HG02642 (cell line): ENCODE results near the gene FBXO48.

Source experiments
- ATAC-seq: cut with Tn5 transposase; IDR thresholded peaks from one replicate; pipeline ENCODE4 v1.9.1; 2021; ENCODE audit warnings: mild to moderate bottlenecking; ENCODE audit not compliant: unreplicated experiment, poor library complexity

Gene FBXO48

GRCh38 chr2:68438455-68439303, 28.4 kb downstream of the FBXO48 start:
- no peak for ATAC-seq

GRCh38 chr2:68436270-68436669, 30.8 kb downstream of the FBXO48 start:
- no peak for ATAC-seq

DNA sequence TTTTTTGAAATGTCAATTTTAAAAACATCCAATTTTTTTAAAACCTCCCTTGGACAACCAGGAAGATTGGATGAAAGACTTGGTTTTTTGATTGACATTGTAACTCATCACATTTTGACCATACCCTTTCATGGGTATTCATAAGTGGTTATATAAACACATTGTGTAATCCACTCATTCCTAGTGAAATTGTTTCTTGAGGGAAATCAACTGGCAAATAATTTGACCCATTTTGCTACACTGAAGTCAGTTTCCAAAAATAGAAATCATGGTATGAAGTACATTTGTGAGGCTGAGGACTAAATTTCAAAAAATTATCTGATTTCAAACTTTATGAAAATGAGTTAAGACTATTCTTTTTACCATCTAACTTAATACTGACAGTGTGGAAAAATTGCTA, 31.5 kb downstream of the FBXO48 start:
- ATAC-seq = no peak

- ATAC-seq = no peak
These were observed 32.1 kb downstream of the FBXO48 start for GRCh38 chr2:68434981-68435380.

- ATAC-seq = no peak
These were observed 34.1 kb downstream of the FBXO48 start for GRCh38 chr2:68432696-68433658.

DNA sequence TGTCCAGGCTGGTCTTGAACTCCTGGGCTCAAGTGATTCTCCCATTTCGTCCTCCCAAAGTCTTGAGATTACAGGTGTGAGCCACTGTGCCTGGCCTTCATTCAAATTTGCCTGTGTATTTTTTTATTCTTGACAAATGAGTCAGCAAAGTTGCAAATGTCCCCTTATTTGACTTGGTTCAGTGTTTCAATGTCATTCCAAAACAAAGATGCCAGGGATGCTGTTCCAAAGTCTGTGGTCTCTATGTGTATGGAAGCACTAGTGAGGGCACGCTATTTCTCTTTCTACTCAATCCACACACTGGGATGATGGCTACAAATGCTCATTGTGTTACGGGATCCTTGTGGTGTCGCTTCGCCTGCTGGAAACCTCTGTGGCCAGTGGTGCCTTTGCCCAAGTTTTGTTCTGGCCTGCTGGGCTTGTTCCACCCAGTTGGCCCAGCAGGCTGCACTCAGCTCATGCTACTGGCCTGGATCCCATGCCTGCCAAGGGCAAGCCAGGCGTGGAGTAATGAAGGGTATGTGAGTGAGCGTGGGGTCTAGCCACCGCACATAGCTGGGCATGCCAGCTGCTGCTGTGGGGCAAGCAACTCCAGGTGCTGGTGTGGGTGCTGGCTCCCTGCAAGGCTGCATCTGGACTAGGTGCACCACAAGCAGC, 35.6 kb downstream of the FBXO48 start:
- no peak for ATAC-seq

GRCh38 chr2:68429311-68429826, 37.7 kb downstream of the FBXO48 start:
- no peak for ATAC-seq

DNA sequence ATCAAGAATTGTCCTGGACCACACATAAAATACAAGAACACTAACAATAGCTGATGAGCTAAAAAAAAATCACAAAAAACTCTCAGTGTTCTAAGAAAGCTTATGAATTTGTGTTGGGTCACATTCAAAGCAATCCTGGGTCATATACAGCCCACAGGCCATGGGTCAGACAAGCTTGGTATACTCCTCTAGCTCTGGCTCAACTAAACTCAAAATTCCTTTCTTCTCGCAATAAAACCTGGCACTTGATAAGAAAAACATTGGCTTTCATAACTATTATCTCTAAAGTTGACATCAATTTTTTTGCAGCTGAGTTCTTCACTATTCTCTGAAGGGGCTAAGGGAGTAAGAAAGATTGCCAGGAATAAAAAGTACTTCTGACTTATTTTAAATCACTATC, 38.3 kb downstream of the FBXO48 start:
- no peak for ATAC-seq

DNA sequence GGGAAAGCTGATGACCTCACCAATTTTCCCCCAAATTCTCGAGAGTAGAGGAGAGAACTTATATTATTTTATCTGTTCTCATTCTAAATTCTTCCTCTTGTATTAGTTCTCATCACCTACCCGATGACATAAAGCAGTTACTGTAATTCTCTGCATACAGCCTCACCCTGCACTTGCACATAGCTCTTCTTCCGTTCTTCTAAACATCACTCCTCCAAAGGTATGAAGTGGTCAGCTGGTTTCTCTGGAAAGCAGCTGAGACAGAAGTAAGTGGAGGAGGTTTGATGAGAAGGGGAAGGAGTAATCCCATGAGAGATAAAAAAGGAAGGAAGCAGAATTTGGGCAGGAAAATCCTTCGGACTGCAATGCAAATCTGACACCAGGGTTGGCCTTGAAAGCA, 39.0 kb downstream of the FBXO48 start:
- no peak for ATAC-seq

DNA sequence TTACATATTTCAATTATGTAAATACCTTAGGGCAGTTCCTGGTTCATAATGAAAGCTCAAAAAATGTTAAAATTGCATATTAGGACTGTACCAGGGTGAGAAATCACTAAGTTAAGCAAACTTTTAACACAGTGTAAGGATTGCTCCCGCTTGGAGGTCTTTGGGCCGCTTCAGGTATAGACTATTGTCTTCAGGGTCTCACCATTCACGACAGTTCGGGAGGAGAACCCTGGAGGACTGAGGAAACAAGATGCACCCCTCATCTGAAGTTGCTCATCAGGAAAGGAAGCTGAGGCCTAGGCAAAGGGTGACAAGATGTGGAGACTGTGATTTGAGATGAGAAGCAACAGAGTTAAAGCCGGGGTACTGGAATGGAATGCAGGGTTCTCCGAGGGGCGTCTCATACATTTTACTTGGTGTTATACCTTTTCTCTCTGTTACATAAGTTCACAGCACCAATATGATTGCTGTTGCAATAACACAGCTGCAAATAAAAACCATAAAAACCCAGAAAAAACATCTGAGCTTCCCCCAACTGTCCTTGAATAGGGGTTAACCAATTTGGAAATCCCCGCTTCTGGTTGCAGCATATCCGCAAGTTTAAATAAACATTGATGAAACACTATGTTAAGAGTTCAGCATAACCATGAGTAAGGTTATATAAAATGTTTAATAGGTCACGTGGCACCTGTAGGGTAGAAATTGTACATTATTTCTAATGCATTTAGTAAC, 40.1 kb downstream of the FBXO48 start:
- ATAC-seq = peak; percentile 33

- no peak for ATAC-seq
These were observed 40.6 kb downstream of the FBXO48 start for GRCh38 chr2:68426446-68426845.

- ATAC-seq = no peak
These were observed 41.6 kb downstream of the FBXO48 start for GRCh38 chr2:68425503-68425902.

- peak; percentile 73 for ATAC-seq
These were observed 43.0 kb downstream of the FBXO48 start for GRCh38 chr2:68423966-68424650.

- no peak for ATAC-seq
These were observed 46.7 kb downstream of the FBXO48 start for GRCh38 chr2:68420254-68420910.

DNA sequence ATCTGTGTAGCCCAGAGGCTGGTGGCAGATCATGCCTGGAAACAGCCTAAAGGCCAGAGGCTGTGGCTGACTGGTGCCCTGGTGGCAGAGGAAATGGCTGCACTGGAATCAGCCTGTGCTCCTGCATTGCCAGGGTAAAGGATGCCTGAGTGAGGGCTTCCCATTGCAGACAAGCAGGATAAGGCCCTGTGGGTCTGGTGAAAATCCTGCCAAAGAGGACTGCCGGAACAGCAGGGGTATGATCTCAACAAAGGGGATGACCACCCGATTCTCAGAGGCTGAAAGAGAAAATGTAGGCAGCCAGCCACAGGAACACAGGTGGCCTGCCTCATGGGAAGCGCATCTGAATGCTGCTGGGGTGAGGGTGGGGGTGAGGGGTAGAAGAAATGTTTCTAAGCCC, 48.2 kb downstream of the FBXO48 start:
- no peak for ATAC-seq

DNA sequence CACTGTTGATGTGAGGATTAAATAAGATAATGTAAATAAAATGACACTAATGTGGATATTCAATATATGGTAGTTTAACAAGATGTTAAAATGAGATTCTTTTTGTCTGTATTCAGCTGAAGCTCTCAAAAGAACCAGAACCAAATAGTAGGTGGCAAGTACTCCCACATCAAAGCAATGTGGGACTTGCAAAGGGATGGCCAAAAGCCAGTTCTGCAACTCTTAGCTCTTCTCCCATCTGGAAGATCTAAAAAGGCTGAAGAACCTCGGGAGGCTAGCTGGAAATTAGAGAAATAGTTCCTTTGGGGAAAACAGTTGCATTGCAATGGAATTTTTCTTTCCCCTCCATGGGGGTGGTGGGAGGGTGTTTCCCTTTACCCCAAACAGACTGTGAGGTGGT, 48.7 kb downstream of the FBXO48 start:
- ATAC-seq = no peak

- no peak for ATAC-seq
These were observed 49.2 kb downstream of the FBXO48 start for GRCh38 chr2:68417926-68418325.

- ATAC-seq = no peak
These were observed 50.9 kb downstream of the FBXO48 start for GRCh38 chr2:68416081-68416675.
